GM19438 (cell line): Measurements from ENCODE around the gene PDE8A.
"Not testable (repeated sequence)": the region's sequence is repeated elsewhere in the genome, so short reads cannot be mapped to it uniquely, and the experiment has no call there.

Experiments
- ATAC-seq: cut with Tn5 transposase; IDR thresholded peaks from one replicate; pipeline ENCODE4 v1.9.1; 2021; ENCODE audit warnings: low read depth; ENCODE audit not compliant: unreplicated experiment

Gene PDE8A

DNA sequence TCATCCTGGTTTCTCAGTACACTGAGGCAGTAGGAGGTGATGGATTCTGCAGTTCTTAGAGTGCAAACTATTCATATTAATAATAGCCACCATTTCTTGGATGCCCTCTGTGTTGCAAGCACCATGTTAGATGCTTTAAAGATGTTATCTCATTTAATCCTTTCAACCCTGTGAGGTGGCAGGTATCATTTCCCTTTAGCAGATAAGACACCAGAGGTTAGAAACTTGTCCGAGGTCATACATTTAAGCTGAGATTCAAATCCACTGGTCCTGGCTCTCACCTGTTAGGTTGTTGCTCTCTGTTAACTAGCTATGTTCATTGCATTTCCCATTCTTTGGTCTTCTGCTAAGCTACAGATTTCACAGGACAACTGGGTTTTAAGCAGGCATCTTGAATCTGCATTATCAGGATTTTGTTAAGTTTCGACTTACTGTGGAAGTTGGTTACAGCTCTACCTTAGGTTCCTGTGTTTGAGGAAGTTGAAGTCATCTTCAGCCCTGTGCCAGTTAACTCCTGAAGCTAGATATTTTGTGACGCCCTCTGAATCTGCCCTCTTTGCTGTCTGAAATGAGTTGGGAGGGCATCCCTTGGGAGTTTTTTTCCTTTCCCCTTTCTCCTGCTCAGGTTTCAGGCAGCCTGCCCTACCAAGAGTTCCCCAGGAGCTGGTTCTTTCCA is 6.4 kb downstream of the PDE8A start:
- no peak for ATAC-seq

DNA sequence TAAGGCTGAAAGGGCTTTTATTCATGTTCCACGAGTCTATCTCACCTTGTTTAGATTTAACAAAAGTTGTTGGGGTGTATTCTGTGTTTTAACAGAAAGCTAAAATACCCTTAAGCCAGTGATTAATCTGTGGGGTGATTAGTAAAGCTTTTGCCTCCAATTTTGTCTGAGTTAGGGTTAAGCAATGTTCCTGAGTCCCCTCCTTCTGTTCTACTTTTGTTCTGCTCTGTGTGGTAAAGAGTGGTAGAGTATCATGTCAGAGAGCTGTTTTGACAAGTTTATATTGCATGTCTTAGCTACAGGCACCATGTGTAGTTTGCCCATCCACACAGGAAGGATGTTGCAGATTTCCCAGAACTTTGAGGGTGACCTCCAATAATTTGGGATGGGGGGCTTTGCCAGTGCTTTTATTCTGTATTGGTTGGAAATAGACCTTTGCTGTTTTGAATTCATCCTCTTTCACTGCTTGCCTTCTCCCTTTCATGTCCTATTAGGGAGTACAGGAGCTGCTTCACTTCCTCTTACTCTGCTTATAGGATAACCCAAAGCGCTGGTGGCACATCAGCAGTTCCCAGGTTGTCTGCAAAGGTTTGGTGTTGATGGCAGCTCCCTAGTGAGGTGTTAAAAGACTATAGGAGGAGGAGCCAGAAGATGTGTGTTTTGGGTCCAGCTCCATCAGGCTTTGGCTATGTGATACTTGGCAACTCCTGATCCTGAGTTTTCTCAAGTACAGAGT is 7.4 kb downstream of the PDE8A start:
- ATAC-seq, result no peak

DNA sequence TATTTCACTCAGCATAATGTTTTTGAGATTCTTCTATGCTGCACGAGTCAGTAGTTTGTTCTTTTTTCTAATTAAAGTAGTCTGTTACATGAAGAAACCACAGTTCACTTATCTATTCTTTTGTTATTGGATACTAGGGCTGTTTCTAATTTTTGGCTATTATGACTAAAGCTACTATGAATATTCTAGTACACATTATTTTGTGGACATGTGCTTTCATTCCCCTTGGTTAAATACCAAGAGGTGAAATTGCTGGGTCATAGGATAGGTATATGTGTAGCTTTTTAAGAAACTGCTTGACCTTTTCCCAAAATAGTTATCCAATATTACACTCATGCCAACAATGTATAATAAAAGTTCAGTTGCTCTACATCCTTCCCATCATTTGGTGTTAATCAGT is 8.9 kb downstream of the PDE8A start:
- no peak for ATAC-seq

DNA sequence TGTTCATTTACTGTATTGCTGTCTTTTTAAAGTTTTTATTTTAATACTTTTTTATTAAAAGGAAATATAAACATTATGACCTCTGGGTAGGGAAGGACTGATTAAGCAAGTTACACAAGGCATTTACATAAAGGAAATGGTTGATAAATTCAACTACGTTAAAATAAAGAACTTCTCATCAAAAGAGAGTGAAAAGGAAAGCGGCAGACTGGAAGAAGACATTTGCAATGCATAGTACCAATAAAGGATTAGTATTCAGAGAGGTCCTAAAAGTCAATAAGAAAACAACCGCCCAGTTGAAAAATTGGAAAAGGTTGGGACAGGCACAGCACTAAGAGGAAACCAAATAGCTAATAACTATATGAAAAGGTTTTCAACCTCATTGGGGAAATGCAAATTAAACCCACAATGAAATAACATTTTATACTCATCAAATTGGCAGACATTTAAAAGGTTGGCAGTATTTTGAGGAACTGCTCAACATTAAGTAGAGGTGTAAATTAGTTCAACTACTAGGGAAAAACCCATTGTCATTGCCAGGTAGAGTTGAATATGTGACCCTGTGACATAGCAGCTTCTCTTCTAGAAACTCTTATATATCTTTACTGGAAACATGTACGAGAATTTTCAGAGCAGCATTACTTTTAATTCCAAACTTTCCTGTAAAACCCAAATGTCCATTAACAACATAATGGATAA is 9.5 kb downstream of the PDE8A start:
- no peak for ATAC-seq

DNA sequence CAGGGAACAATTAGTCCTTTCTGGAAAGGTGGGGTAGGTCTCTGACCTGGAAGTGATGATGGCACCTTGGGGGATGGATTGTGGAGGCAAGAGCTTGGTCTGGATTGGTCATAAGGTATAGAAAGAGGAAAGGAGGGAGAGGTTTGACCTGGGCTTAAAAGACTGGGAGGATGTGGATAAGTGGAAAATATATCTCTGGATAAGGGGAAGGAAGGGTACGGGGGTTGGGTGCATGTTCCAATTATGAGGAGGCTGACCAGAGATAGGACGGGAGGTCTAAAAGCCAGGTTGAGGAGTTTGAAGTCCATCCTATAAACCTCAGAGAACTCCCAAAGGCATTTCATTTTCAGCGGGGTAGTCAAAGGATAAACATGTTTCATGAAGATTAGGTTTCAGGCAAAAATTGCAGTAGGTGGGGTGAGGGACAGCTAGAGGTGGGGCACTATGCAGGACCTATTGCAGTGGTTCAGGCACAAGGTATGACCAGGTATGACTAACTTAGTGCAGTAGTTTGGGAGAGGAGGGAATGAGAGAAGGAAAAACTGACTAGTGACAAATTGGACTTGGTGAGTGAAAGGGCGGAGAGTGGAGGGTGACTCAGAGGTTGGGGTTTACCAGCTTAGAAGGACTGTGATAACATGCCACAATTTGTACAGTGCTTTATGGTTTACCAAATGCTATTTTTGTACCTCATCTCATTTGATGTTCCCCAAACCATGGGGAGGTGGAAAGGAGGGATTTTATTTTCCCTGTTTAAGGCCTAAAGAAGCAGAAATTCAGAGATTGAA is 10.7 kb downstream of the PDE8A start:
- no peak for ATAC-seq

DNA sequence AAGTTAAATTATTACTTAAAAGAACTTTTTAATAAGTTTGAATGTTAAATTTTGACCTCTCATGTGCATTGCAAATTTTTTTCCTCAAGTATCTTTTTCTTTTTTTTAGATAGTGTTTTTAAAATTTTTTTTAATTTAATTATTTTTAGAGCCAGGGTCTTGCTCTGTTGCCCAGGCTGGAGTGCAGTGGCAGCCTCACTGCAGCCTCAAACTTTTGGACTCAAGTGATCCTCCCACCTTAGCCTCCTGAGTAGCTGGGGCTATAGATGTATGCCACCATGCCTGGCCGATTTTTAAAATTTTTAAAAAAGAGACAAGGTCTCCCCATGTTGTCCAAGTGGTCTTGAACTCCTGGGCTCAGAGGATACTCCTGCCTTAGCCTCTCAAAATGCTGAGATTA is 14.4 kb downstream of the PDE8A start:
- ATAC-seq, result no peak

DNA sequence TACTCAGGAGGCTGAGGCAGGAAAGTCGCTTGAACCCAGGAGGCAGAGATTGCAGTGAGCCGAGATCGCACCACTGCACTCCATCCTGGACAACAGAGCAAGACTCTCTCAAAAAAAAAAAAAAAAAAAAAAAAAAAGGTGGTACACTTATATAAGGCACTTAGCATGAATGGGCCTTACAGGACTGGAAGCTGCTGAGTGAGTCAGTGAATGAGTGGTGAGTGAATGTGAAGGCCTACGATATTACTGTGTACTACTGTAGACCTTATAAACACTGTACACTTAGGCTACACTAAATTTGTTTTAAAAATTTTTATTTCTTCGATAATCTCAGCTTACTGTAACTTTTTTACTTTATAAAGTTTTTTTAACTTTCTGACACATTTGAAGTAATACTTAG is 15.1 kb downstream of the PDE8A start:
- ATAC-seq, result not testable (repeated sequence)

DNA sequence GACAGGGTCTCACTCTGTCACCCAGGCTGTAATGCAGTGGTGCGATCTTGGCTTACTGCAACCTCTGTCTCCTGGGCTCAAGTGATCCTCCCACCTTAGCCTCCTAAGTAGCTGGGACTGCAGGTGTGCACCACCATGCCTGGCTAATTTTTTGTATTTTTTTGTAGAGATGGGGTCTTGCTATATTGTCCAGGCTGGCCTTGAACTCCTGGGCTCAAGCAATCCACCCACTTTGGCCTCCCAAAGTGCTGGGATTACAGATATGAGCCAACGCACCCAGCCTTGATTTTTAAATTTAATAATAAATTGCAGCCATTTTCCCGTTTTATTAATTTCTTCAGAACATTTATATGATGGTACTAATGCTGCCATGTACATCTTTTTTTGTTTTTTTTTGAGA is 15.6 kb downstream of the PDE8A start:
- ATAC-seq, result not testable (repeated sequence)

DNA sequence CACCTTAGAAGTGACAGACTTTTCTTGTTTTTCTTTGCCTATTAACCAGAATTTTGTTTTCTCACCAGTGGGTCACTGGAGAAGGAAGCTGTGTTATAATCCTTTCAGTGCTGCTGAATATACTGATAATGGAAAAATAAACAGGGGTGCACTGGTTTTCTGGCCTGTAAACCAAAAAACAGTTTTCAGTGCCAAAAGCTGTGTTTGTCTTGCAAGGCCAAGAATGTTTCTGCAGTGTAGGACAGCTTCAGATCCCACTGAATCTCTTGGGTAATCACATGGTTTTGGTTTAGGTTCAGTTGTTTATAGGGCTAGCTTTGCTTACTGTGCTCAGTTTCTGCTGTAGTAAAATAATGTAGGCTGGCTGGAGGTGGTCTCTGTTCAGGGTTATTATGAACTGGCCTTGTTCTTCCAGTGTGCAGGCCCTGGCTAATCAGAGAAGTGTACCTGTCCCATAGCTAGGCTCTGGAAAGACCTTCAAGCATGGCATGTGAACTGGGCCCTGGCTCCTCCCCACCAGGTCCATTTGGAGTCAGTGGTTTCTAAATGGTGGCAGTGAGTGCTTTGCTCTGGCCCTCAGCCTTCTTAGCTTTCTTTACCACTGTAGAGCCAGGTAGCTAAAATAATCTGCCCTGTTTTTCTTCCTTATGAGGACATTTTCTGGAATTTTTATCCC is 18.7 kb downstream of the PDE8A start:
- no peak for ATAC-seq

DNA sequence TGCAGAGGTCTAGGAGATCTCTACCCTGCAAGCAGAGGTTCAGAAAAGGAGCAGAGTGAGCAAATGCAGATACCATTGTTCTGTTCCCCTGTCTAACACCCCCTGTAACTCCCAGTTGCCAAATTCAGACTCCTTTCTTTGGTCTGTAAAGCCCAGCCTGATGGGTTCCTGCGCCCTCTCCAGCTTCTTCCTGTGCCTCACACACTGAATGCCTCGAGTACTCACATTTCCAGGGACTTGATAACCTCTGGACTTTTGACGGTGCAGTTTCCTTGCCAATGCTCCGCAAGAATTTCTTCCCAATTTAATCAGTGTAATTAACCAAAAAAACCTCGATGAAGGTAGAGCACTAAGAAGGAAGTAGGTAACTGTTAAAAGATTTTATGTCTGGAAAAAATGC is 19.3 kb downstream of the PDE8A start:
- no peak for ATAC-seq

DNA sequence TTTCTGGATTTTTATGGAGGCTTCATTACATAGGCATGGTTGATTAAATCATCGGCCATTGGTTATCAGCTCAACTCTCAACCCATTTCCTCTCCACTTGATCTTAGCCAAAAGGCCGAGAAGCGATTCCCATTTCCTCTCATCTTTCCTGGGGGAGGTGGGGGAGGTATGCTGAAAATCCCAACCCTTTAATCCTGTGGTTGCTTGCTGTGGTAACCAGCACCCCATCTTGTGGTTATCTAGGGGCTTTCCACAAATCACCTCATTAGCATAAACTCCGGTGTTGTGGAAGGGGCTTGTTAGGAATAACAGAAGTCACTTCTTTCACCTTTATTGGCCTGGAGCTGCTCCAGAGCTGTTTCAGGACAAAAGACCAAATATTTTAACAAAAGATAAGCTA is 20.9 kb downstream of the PDE8A start:
- ATAC-seq, result no peak

DNA sequence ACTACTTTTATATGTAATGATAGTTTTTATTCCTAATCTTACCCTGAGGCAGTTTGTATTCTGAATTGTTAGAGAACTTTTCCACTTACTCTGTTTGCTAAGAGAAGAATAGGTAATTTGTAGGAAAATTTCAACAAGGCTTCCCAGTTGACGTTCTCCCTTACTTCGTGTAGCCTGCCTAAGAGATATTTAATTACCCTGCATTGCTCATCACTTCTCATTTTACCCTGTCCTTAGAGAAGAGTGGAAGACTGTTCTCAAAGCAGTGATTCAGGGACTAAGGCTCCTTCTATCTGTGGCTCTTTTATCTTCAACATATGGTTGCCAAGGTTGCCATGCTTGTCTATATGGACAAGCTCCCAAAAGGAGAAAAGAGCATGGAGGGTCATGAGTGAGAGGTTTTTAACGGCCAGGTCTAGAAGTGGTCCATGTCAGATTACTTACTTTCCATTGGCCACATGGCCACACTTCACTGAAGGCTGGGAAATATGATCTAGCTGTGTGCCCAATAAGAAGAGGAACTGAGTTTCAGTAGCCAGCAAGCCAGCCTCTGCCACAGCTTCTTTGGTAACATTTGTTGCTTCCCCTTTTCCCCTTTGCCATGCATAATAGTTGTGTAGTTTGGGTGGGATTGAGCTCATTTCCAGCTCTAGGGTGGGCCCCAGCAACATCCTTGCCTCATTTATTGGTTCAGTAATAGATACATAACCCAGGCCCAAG is 22.1 kb downstream of the PDE8A start:
- no peak for ATAC-seq

DNA sequence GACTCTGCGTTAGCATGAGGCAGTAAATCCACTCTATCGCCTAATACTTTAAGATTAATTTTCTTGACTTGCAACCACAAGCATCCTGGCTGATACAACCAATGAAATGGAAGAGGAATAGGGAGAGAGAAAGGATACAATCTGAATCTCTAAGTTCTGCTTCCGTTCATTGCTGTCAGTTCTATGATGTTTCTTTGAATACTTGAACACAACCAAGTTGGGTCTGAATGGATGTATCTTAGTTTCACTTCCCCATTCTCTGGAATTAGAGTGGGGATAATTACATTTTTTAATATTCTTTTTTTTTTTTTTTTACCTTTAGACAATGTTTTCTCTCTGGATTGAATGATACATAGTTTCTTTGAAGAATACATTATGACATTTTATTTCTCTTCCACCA is 22.9 kb downstream of the PDE8A start:
- ATAC-seq, result no peak

DNA sequence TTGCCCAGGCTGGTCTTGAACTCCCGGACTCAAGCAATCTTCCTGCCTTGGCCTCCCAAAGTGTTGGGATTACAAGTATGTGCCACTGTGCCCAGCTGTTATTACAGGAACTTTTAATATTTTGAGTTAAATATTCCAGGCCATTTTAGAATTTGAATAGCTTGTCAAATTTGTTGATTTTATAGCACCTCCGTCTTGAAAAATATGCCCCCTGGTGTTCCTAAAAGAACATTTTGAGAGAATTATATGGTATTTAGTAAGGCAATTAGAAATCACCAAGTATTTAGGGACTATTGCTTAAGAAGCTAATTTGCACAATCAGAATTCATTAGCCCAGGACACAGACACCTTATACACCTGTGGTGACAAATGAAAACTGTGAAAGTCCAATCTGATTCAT is 23.7 kb downstream of the PDE8A start:
- no peak for ATAC-seq

DNA sequence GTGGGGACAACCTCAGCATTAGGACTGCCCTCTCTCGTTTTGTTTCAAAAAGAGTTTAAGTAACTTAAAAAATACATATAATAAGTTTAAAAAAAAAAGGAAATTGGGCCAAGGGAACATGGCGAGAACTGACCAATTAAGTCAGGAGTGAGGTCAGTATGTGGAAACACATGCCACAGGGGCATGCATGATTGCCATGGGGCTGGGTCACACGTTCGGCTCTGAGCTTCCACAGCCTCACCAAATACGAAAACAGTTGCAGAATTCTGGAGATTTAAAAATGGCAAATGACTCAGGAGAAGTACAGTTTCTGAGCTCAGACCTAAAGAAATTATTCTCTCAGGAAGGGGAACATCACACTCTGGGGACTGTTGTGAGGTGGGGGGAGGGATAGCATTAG is 24.1 kb downstream of the PDE8A start:
- no peak for ATAC-seq

DNA sequence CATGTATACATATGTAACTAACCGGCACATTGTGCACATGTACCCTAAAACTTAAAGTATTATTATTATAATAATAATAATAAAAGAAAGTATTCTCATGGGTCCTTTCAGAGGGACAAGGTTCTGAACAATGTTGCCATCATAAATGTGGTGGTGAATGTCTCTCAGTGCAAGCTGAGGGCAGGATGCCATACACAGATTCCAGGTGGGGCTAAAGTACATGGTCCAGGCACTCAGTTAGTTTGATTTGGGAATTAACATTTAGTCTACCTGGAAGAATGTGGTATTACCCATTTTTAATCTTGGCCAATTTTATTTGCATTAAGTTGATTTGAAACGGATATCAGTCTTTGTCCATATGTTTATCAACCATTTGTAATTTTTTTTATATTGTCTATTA is 24.5 kb downstream of the PDE8A start:
- ATAC-seq, result no peak

DNA sequence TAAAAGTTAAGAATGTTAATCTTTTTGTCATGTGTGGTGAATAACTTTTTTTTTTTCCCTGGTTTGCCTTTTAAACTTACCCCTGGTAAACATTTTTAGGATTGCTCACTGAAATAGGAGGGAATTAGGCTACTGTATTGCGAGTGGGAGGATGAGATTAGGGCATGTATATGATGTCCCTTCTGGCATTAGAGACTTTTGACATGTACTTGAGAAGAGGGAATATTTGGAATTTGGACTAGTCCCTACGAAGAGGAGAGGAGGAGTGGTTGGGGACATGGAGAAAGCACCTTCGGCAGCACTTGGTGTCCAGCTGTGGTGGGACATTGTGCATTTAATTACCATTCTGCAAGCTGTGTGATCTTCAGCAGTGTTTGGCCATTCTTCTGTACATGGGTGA is 25.0 kb downstream of the PDE8A start:
- ATAC-seq, result no peak

DNA sequence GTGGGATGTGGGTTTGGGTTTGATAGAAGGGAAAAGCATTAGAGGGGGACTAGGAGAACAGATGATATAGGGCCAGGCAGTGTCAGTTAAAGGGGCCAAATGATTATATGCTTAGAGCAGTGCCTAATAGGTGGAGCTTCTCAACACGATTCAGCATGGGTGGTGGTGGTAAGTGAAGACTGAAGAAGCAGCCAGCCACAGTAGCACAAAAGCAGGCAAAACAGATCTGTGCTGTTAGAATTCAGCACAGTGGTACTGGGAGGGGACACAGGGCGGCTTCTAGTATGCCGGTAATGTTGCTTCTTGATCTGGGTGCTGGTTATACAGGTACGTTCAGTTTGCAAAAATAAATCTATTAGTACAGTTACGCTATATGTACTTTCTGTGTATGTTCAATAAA is 25.5 kb downstream of the PDE8A start:
- ATAC-seq, result no peak

DNA sequence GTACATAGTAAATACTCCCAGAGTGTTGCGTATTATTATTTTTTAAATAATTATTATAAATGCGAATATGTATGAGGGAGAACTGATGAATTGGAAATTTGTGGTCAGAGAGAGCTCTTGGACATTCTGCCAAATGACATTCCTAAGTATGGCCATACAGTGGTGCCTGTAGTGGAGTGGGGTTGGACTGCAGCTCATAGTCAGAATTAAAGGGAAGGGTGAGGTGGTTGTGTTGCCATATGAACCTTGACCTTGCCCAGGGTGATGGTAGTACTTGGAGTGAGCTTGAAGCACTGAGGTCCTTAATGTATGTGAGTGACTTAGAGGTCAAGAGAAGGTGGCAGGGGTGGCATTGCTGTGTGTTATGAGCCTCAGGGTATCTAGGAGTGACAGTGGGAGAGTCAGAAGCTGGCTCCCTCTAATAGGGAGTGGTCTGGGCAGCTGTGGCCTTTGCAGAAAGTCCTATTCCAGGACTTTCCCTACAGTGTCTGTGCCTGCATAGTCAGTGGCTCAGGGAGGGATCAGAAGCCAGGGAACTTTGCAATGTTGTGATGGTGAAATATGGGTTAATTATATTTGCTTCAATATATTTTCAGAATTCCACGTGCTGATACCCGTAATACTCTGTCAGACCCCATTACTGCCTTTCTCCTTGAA is 26.2 kb downstream of the PDE8A start:
- ATAC-seq, result no peak
